GM18520 (cell line): ENCODE results near the gene GALNT18.

Experiments
- ATAC-seq: cut with Tn5 transposase; IDR thresholded peaks from one replicate; pipeline ENCODE4 v1.9.1; 2021; ENCODE audit not compliant: unreplicated experiment

GALNT18 gene

GRCh38 chr11:11502263-11502861 is 119.4 kb downstream of the GALNT18 start:
- ATAC-seq: no peak

DNA sequence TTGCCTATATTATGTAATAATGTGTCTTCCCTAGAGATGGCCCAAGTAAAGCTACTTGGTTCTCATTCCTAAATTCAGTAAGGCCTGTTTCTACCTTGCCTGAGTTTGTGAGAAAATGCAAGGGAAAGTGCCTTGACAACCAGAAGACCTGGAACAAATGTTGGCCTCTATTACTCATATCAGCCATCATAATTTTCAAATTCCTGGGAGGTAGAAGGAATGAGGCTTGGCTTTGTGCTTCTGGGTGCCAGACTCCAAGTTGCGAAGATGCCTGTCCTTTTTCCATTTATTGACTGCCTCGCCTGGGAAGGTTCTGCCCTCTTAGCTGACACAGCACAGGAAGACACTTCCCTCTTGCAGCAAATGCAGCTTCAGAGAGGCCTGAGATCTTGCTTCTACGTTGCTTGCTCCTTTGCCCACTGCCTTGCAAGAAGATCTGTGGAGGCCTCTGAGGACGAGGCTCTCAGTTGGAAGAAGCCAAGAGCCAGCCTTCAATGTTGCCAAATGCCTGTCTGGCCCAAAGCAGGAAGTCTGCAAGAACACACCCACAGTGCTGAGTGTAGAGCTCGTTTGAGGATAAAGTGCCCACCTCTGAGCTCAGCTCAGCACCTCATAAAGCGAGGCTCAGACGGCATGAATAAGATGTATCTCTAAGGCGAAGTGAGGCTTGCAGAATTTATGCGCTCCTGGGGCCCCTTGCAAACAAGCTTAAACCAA is 120.1 kb downstream of the GALNT18 start:
- ATAC-seq: no peak

GRCh38 chr11:11500744-11501487 is 120.9 kb downstream of the GALNT18 start:
- ATAC-seq: no peak

DNA sequence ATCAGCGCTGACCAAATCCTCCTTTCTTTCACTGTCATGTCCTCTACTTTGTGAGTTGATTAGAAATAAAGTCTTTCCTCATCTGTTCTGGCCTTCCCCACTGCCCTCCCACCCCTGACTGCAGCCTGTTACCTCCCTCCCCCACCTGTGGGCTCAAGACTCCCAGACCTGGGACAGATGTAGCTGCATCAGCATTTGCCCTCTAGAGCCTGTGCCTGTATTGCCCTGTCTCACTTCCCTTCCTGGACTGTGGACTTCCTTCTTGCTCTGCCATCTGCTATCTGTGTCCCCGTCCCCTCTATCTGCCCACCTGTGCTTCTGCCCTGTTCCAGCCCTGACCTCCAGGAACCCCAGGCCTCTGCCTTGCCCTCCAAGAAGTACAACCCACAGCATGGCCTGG is 122.5 kb downstream of the GALNT18 start:
- ATAC-seq: no peak

GRCh38 chr11:11498195-11498594 is 123.6 kb downstream of the GALNT18 start:
- ATAC-seq: no peak

- ATAC-seq: no peak
These were observed 124.9 kb downstream of the GALNT18 start for GRCh38 chr11:11496879-11497278.

DNA sequence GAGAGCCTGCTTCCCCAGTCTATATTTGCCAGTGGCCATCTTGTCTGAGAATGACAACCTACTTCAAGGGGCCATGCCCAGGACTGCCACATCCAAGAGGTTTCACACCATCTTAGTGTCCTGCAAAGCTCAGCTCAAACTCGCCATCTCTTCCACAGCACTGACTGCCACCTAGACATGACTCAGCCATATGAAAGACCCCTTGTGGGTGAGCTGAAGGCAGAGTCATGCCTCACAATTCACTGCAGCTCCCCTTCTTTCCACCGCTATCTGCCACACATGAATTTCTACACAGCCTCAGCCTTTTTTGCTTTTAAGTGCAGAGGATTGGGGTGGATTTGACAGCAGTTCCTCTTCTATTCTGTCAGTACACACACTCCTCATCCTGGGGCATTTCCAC is 127.5 kb downstream of the GALNT18 start:
- no peak for ATAC-seq

GRCh38 chr11:11493698-11494097 is 128.1 kb downstream of the GALNT18 start:
- no peak for ATAC-seq

DNA sequence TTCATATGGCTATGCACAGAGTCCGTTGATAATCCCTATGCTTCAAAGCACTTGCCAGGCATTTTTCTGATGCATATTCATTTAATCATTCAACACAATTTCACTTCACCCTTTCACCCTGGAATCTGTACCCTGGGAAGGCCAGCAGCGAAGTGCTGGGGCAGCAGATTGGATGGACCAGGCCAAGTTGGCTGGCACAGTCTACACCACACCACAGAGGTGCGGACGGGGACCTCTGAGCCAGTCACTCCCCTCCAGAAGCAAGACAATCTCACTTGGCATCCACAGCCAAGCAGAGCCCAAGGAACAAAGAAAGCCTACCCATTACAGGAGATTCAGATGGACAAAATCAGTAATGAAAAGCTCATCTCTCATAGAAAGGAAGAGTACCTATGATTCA is 130.2 kb downstream of the GALNT18 start:
- ATAC-seq: no peak

DNA sequence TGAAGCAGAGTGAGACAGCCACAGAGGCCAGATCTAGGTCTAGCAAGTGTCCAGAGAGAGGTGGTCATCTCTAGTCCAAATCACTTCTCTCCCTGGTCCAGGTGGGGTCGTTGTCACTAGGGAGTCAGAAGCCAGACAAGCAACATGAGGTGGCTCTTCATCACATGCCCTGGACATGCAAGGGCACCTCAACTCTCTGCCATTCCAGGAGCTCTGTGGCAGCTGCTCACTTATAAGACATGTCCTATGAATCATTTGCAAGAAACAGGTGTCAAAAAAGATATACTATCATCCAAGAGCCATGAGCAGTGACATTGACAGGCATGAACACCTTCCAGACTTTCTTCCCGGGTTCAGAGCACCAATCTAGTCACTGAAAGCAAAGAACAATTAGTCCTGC is 130.8 kb downstream of the GALNT18 start:
- no peak for ATAC-seq

DNA sequence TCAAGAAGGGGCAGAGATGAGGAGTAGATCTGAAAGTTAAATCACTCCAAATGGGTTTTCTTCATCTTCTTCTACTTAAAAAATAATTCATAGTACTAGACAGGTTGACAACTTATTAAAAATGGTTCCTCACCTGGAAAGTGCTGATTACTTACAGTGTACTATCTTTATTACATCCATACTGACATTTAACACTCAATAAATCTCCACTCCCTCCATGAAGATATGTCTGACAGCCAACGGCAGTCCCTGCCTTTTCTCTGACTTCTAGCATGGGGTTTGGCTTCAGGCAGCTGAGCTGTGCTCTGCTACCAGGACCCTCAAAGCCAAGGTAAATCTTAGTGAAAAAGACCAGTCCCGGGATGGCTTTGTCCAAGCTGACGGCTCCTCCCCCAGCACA is 135.4 kb downstream of the GALNT18 start:
- ATAC-seq: no peak

DNA sequence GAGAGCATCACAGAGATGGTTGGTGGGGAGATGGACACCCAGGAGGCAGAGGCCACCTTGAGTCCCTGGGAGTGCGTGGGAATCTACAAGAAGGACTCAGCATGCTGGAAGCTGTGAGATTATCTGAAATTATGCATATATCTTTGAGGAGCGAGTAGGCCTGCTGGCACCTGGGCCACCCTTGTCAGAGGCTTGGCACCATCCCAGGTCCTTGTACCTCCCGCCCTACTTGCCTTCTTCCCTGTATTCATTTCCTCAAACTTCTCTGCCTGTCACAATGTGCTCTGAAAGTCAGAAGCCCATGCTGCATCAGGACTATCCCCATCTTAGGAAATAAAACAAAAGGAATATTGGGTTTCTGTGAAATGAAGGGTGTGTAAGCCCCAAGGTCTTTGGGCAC is 135.8 kb downstream of the GALNT18 start:
- no peak for ATAC-seq

DNA sequence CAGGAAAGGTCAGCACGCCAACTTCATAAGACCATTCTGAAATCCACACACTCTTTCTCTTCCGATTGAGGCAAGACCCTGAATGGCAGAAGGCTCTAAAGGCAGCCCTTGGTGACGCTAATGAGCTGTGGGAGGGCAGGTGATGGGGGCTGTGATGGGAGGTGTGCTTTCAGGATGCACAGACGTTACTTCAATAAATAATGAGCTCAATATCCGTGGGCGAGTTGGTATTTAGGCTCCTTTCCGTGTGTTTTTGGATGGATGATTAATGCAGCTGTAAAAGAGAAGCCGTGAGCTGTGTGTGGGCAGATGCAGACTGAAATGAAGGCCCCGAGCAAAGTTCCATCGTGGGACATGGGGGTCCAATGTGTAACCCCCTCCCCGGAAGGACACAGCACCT is 138.2 kb downstream of the GALNT18 start:
- no peak for ATAC-seq

- ATAC-seq: no peak
These were observed 139.1 kb downstream of the GALNT18 start for GRCh38 chr11:11482730-11483129.

DNA sequence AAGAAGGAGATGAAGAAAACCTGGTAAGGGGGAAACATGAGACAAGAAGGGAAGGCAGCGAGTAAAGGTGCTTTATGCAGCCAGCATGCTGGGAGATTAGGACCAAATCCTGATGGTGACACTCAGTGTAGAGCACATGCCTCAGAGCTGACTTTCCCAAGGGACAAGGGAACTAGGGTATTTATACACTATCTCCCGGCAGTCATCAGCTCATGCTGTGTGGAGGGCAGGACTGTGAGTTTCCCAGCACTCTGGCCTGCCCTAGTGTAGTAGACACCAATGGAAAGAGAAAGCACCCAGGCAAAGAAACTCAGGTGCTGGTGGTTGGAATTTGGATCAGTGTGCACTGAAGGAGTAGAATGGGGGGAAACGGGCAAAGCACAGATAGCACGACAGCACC is 140.4 kb downstream of the GALNT18 start:
- no peak for ATAC-seq

GRCh38 chr11:11480971-11481370 is 140.8 kb downstream of the GALNT18 start:
- ATAC-seq: no peak

GRCh38 chr11:11478687-11479086 is 143.1 kb downstream of the GALNT18 start:
- ATAC-seq: no peak

- no peak for ATAC-seq
These were observed 143.9 kb downstream of the GALNT18 start for GRCh38 chr11:11477695-11478420.

- no peak for ATAC-seq
These were observed 144.7 kb downstream of the GALNT18 start for GRCh38 chr11:11476971-11477645.

- no peak for ATAC-seq
These were observed 145.3 kb downstream of the GALNT18 start for GRCh38 chr11:11476499-11476898.

DNA sequence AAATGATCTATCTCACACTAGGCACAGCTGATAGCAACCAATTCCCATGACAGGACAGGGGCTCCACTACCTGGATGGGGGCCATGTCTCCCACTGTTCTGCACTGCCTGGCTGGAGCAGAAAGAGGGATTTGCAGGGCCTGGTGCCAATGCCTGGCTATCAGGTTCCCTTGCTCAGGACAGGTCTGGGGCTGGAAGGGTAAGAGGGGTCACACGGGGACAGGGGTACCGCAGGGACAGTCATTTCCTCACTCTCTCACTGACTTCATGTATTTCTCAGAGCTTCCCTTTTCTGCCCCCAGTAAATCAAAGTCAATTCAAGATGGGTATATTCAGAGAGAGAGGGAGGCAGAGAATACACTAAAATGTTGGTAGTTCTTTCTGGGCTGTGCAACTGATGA is 149.7 kb downstream of the GALNT18 start:
- ATAC-seq: no peak
